Upper lobe of left lung (tissue), 4 donors: Measurements from ENCODE around the gene IGSF10.

Experiments
- CTCF ChIP-seq, 6 experiments: fragments of 450-650 bp in 4 of 6; fragments of 200-600 bp in 2 of 6; sonication (generic) in 2 of 6; IDR thresholded peaks; one replicate each; pipeline ENCODE4 v1.5.1; 2016 to 2019; ENCODE audit warnings: antibody characterized with exemption in 6 of 6
- EP300 ChIP-seq, 4 donors: sonication (generic); formaldehyde crosslinking; IDR thresholded peaks; one replicate each; pipeline ENCODE4 v1.5.1; 2017; ENCODE audit warnings: antibody characterized with exemption in 4 of 4, control low read depth in 2 of 4
- POLR2A ChIP-seq, 4 donors: fragments of 450-650 bp; IDR thresholded peaks; one replicate each; pipeline ENCODE4 v1.5.1; 2016 to 2017; ENCODE audit warnings: antibody characterized with exemption in 4 of 4, mild to moderate bottlenecking in 2 of 4
- POLR2AphosphoS5 ChIP-seq, 2 donors: sonication (generic); formaldehyde crosslinking; IDR thresholded peaks; one replicate each; pipeline ENCODE4 v1.5.1; 2017; ENCODE audit warnings: antibody characterized with exemption in 2 of 2

DNA sequence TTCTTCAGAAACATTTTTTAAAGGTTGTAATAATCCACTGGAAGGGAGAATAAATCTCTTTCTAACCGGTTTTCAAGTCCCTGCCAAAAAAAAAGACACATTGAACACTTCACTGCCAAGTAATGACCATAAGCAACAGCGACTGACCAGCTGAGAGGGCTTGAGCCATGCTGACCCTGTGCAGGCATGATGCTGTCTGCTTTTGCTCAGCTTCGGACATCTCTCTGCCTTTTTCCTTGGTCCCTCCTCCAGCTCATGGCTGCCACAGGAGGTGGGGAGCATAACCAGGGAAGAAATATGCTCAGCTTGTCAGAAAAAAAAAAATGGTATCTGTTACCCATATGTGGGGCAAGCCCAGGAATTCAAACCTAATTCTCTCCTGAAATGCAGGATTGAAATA is 1.5 kb downstream of the IGSF10 start:
- TF ChIP-seq EP300 (IDR thresholded peaks at IDR 0.05) (no peak), CTCF (IDR thresholded peaks at IDR 0.05) (no peak), POLR2AphosphoS5 (IDR thresholded peaks at IDR 0.05) (no peak), POLR2A (IDR thresholded peaks at IDR 0.05) (no peak)
